HepG2 (cell line): ENCODE measurements around the gene MSH4.

ENCODE experiments used
- CREB1 ChIP-seq, 2 experiments: fragments of 450-650 bp in 1 of 2; IDR thresholded peaks; 2 replicates each; pipeline ENCODE4 v1.6.1; 2016 to 2017; ENCODE audit warnings: control low read depth in 1 of 2, mild to moderate bottlenecking in 1 of 2, missing compliant biosample characterization in 1 of 2, missing genetic modification characterization in 1 of 2
- CTCF ChIP-seq: sonication (generic); formaldehyde crosslinking; IDR thresholded peaks from 2 replicates; pipeline ENCODE4 v1.5.0; 2020; ENCODE audit warnings: mild to moderate bottlenecking, missing genetic modification reagents, moderate library complexity
- EZH2 ChIP-seq: conservative IDR thresholded peaks from 2 replicates; pipeline ENCODE4 v1.6.1; 2012; ENCODE audit warnings: mild to moderate bottlenecking, low read depth, low read length, moderate library complexity
- FLYWCH1 ChIP-seq: sonication (generic); formaldehyde crosslinking; IDR thresholded peaks from 2 replicates; pipeline ENCODE4 v1.8.1; 2023; ENCODE audit warnings: mild to moderate bottlenecking, missing genetic modification reagents
- FOXK1 ChIP-seq: sonication (generic); formaldehyde crosslinking; IDR thresholded peaks from 2 replicates; pipeline ENCODE4 v1.4.0; 2020; ENCODE audit warnings: low read depth, missing genetic modification reagents, borderline replicate concordance
- POLR2A ChIP-seq, 2 experiments: IDR thresholded peaks; 2 replicates each; pipeline ENCODE4 v1.6.1; 2011; ENCODE audit warnings: low read depth in 2 of 2, low read length in 2 of 2, mild to moderate bottlenecking in 1 of 2, moderate library complexity in 1 of 2; ENCODE audit not compliant: insufficient read depth in 1 of 2
- REPIN1 ChIP-seq: sonication (generic); formaldehyde crosslinking; IDR thresholded peaks from 2 replicates; pipeline ENCODE4 v1.8.0; 2022; ENCODE audit warnings: missing genetic modification reagents, low read depth, mild to moderate bottlenecking, borderline replicate concordance
- SP1 ChIP-seq, 2 experiments: fragments of 450-650 bp in 1 of 2; sonication (generic) in 1 of 2; formaldehyde crosslinking in 1 of 2; IDR thresholded peaks; 2 replicates each; pipeline versions ENCODE4 v1.4.0 to v1.6.1; 2016 to 2020; ENCODE audit warnings: missing genetic modification reagents in 1 of 2
- TEAD2 ChIP-seq: sonication (generic); formaldehyde crosslinking; IDR thresholded peaks from 2 replicates; pipeline ENCODE4 v1.9.0; 2021; ENCODE audit warnings: missing genetic modification reagents
- ZNF292 ChIP-seq: sonication (generic); formaldehyde crosslinking; IDR thresholded peaks from 2 replicates; pipeline ENCODE4 v1.8.1; 2022; ENCODE audit warnings: mild to moderate bottlenecking, low read depth, missing genetic modification reagents, borderline replicate concordance
- ZSCAN20 ChIP-seq: sonication (generic); formaldehyde crosslinking; IDR thresholded peaks from 2 replicates; pipeline ENCODE4 v1.4.0; 2020; ENCODE audit warnings: missing genetic modification reagents, mild to moderate bottlenecking, borderline replicate concordance
- TF ChIP-seq, protein P1 (sequence below): sonication (generic); formaldehyde crosslinking; IDR thresholded peaks from 2 replicates; pipeline ENCODE4 v1.4.0; 2020; ENCODE audit warnings: missing genetic modification reagents
- TF ChIP-seq, protein P2 (sequence below): sonication (generic); formaldehyde crosslinking; IDR thresholded peaks from 2 replicates; pipeline ENCODE4 v1.8.0; 2022; ENCODE audit warnings: mild to moderate bottlenecking, missing genetic modification reagents; ENCODE audit not compliant: insufficient replicate concordance

DNA sequence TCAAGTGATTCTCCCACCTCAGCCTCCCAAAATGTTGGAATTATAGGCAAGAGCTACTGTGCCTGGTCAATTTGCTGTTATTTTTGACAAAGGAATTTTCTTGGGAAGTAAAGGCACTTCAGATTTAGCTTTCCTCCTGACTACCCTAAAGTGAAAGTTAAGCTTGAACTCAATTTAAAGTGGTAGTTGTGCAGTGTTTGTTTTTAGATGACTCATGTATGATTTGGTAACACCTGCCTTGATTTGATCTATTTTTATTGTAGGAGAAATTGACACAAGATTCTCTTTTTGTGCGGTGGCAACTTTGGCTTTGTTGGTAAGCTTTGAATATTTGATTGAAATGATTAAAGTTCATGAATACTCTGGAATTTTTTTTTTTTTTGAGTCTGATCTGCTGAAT, 5.7 kb upstream of the MSH4 start:
- TF ChIP-seq FOXK1 (CRISPR knock-in tag) (no peak), CTCF (CRISPR knock-in tag) (no peak), EZH2 (no peak), CREB1 (IDR thresholded peaks at IDR 0.05) (no peak), CREB1 (CRISPR knock-in tag; IDR thresholded peaks at IDR 0.05) (no peak), REPIN1 (CRISPR knock-in tag) (no peak), FLYWCH1 (CRISPR knock-in tag) (no peak), SP1 (IDR thresholded peaks at IDR 0.05) (no peak), SP1 (CRISPR knock-in tag; IDR thresholded peaks at IDR 0.05) (no peak), ZNF292 (CRISPR knock-in tag) (no peak), POLR2A (IDR thresholded peaks at IDR 0.05; ENCODE audit: insufficient read depth in 1 of 2, low read depth in 2 of 2, low read length in 2 of 2) (no peak), ZSCAN20 (CRISPR knock-in tag) (no peak), TEAD2 (CRISPR knock-in tag) (no peak)
- TF ChIP-seq, protein P1, sequence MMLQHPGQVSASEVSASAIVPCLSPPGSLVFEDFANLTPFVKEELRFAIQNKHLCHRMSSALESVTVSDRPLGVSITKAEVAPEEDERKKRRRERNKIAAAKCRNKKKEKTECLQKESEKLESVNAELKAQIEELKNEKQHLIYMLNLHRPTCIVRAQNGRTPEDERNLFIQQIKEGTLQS (CRISPR knock-in tag), result no peak
- TF ChIP-seq, protein P2, sequence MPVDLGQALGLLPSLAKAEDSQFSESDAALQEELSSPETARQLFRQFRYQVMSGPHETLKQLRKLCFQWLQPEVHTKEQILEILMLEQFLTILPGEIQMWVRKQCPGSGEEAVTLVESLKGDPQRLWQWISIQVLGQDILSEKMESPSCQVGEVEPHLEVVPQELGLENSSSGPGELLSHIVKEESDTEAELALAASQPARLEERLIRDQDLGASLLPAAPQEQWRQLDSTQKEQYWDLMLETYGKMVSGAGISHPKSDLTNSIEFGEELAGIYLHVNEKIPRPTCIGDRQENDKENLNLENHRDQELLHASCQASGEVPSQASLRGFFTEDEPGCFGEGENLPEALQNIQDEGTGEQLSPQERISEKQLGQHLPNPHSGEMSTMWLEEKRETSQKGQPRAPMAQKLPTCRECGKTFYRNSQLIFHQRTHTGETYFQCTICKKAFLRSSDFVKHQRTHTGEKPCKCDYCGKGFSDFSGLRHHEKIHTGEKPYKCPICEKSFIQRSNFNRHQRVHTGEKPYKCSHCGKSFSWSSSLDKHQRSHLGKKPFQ (CRISPR knock-in tag), result no peak
